ENCODE measurements around the gene RPL11. TPM values are rescaled to one million over a fixed set of nuclear protein-coding genes. Genes with fewer than 3 reads are reported as not detected.
A peak's percentile ranks its signal among the peaks of the same experiment; 100 is the strongest.

The RPL11 gene
- total and polyA plus RNA-seq, 2 of the 8 experiments (the other 6 are each of a cell fraction or from before 2014, with no cell fraction given): 1,192 to 1,426 TPM

DNA sequence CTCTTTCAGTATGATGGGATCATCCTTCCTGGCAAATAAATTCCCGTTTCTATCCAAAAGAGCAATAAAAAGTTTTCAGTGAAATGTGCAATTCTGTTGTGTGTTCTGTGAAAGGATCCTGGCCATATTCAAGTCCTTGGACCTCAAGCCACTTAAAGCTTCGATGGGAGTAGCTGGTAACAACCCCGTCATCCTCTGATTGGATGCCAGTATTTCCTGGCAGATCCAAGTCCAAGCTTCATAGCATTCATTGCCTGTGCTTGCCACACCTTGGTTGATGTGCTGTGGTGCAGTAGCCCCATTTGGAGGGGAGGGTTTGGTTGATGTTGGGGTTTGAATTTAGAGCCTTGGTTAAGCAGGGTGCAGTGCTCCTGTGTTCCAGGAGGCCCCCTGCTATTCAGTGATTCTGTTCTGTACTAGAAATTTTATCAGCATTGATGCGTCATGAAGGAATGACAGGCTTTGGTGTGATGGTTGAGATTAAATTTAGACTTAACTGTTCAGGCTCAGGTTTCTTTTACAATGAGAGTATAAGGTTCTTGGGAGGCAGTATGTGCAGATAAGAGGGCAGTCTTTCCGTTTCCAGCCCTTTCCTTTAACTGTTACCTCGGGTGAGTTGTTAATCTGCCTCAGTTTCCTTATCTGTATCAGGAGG lies 4.9 kb downstream of the RPL11 start:
- H2BK20ac ChIP-seq (ENCODE audit: low read length): no peak overlapping the region
- H3K4me1 ChIP-seq (replicated peaks in 1 of 4; ENCODE audit: control insufficient read depth in 3 of 4, insufficient read depth in 4 of 4, low read length in 3 of 4): peaks cover 0 to 13% (median 6%) of the 10 kb centered on the region in 4 experiments; a peak in 4 of 7 replicates
- no peak overlapping the region; a peak in 1 of 4 replicates for H3K4me2 ChIP-seq (ENCODE audit: insufficient read depth in 1 of 2, low read depth in 2 of 2, low read length in 2 of 2)
- TF ChIP-seq POLR2AphosphoS5 (IDR thresholded peaks at IDR 0.05; ENCODE audit: low read depth, low read length) (peak; percentile 20; the same call in 1 of the 2 replicates), HDAC6 (IDR thresholded peaks at IDR 0.05; ENCODE audit: low read depth, low read length) (no peak), POLR2A (IDR thresholded peaks at IDR 0.05; ENCODE audit: control extremely low read depth in 1 of 2, low read depth in 2 of 2, low read length in 2 of 2) (peak in 1 of 2 experiments; percentile 75; a peak in 2 of 3 replicates)
- H3K4me3 ChIP-seq (ENCODE audit: extremely low read depth in 1 of 4, insufficient read depth in 2 of 4, low read depth in 3 of 4, low read length in 4 of 4): no peak overlapping the region
- no peak overlapping the region for H3K4ac ChIP-seq (replicated peaks; ENCODE audit: insufficient read length, low read depth, low read length)
- H2BK5ac ChIP-seq (ENCODE audit: low read depth, low read length): no peak overlapping the region
- H3K27ac ChIP-seq (ENCODE audit: low read depth, low read length): no peak overlapping the region
- no peak overlapping the region for H3K56ac ChIP-seq (replicated peaks; ENCODE audit: insufficient read length, low read depth, low read length)
- peaks cover 42 to 93% of the 10 kb centered on the region in 2 experiments for H3K79me2 ChIP-seq (ENCODE audit: control insufficient read depth in 1 of 2, insufficient read depth in 2 of 2, low read length in 2 of 2)
- H2AK5ac ChIP-seq (ENCODE audit: low read depth, low read length): no peak overlapping the region
- H2AFZ ChIP-seq (ENCODE audit: low read length): no peak overlapping the region
- H3K14ac ChIP-seq (ENCODE audit: insufficient read length): no peak overlapping the region
- H3K79me1 ChIP-seq (ENCODE audit: low read depth, low read length): peaks cover 8% of the 10 kb centered on the region
- no peak overlapping the region for H2BK12ac ChIP-seq (ENCODE audit: low read depth, low read length)
- H3K9me3 ChIP-seq (ENCODE audit: insufficient read depth in 2 of 2, low read depth in 1 of 2, low read length in 1 of 2): no peaks in the 10 kb centered on the region
- ChIA-PET CTCF (ENCODE audit: partially characterized antibody) (interaction anchor here (0.9 to 1.3 kb wide), 3 partner anchors 20 to 23 kb away, joined by 3 read pairs; no protein-coding TSS in a partner anchor), POLR2A (ENCODE audit: partially characterized antibody) (interaction anchor here (0.6 to 12.3 kb wide), 25 partner anchors 8 to 400 kb away, joined by 3 to 190 read pairs (median 4); partner anchors contain the start of gene ELOA)
- H3K23me2 ChIP-seq (ENCODE audit: low read depth, low read length): peaks cover 11% of the 10 kb centered on the region; the same call in 1 of the 2 replicates
- no peak overlapping the region for H2BK120ac ChIP-seq (replicated peaks; ENCODE audit: low read depth, low read length)
- H3K36me3 ChIP-seq (ENCODE audit: control insufficient read depth in 2 of 4, insufficient read depth in 4 of 4, low read length in 3 of 4): peaks cover 48 to 93% (median 82%) of the 10 kb centered on the region in 4 experiments
- H4K5ac ChIP-seq (ENCODE audit: insufficient read length, low read depth, low read length): no peak overlapping the region
- no peak overlapping the region for H3K9ac ChIP-seq (replicated peaks in 1 of 4; ENCODE audit: extremely low read depth in 1 of 4, low read depth in 3 of 4, low read length in 3 of 4)
- H3K18ac ChIP-seq (ENCODE audit: extremely low read depth, low read length): no peak overlapping the region
- peaks cover 44 to 45% of the 10 kb centered on the region in 2 experiments for H4K20me1 ChIP-seq (replicated peaks in 1 of 2; ENCODE audit: control insufficient read depth in 1 of 2, insufficient read depth in 2 of 2, low read length in 2 of 2)
- WGBS, 2 experiments (ENCODE audit: extremely low coverage in 1 of 2, insufficient coverage in 1 of 2, insufficient read length in 1 of 2, insufficient replicate concordance in 2 of 2, low coverage in 1 of 2, low lambda C conversion rate in 2 of 2, missing lambda C conversion rate in 1 of 2): 75% methylated on average over 6 of the region's 6 CpGs; no CpG with 5 or more reads in 1 of the 2 experiments
- H3K27me3 ChIP-seq (replicated peaks in 1 of 4; ENCODE audit: control insufficient read depth in 3 of 4, extremely low read depth in 1 of 4, insufficient read depth in 3 of 4, low read length in 3 of 4): no peaks in the 10 kb centered on the region
- no peak for FAIRE-seq
- H4K8ac ChIP-seq (ENCODE audit: extremely low read depth, insufficient read depth, low read length): no peak overlapping the region
- H3K23ac ChIP-seq (ENCODE audit: insufficient read length): no peak overlapping the region
- H4K91ac ChIP-seq (replicated peaks; ENCODE audit: insufficient read length, low read length): no peak overlapping the region
- H2BK15ac ChIP-seq (ENCODE audit: low read length): no peak overlapping the region
- no peak for DNase-seq (ENCODE audit: low read depth in 1 of 2, low spot score in 2 of 2)

All from H1 (cell line).